K562 (cell line): Measurements from ENCODE around the gene PAEP. TPM values are rescaled to one million over a fixed set of nuclear protein-coding genes. Genes with fewer than 3 reads are reported as not detected.

ENCODE experiments used
- ATAC-seq: fragments of 200-7000 bp; cut with Tn5 transposase; 3 replicates; pipeline ENCODE4 v1.9.1; 2020; ENCODE audit warnings: moderate library complexity
- BruUV-seq: library from RNA; stranded (reverse); fragments of 400-500 nt; replicated peaks from 2 replicates; lab custom pipeline; 2021; lab: Mats Ljungman, UMichigan
- CTCF ChIA-PET: fragments of 300-600 bp; formaldehyde crosslinking; extraction: SDS; loops from one replicate; lab custom pipeline; 2021; ENCODE audit warnings: low intra/inter-chr PET ratio; lab: Yijun Ruan, JAX
- POLR2A ChIA-PET: fragments of 300-600, 350-650 bp; sonication (Branson Sonifier 250); formaldehyde crosslinking; extraction: SDS; loops from one replicate; lab custom pipeline; 2021; ENCODE audit warnings: antibody characterized with exemption, inconsistent platforms; lab: Yijun Ruan, JAX
- DNase-seq, 4 experiments: peaks; one replicate each; pipeline versions ENCODE4 v3.0.0 to v3.0.0-alpha.2; 2011 to 2018; ENCODE audit warnings: low spot score in 3 of 4, mixed read lengths in 3 of 4; ENCODE audit errors: extremely low read depth in 1 of 4
- FAIRE-seq: peaks from 2 replicates; lab custom pipeline; 2011; peaks lifted over from hg19 to GRCh38; lab: Jason Lieb, UNC
- H2AFZ ChIP-seq: 2 replicates; pipeline ENCODE4 v1.6.0; 2011; ENCODE audit warnings: low read depth, low read length, control low read depth, inconsistent platforms
- H3K27ac ChIP-seq: fragments of 200-600 bp; 3 replicates; pipeline ENCODE4 v1.8.0; 2011; ENCODE audit warnings: low read depth, mild to moderate bottlenecking, control low read depth, inconsistent platforms, low read length, moderate library complexity, mixed read lengths; ENCODE audit errors: extremely low read depth
- H3K27me3 ChIP-seq, 2 experiments: fragments of 300-600 bp in 1 of 2; 2 replicates in 1 of 2; 3 replicates in 1 of 2; pipeline versions ENCODE4 v1.6.0 to v1.8.0; 2011; ENCODE audit warnings: inconsistent platforms in 2 of 2, low read length in 2 of 2, mild to moderate bottlenecking in 1 of 2, mixed read lengths in 1 of 2, moderate library complexity in 1 of 2; ENCODE audit not compliant: control insufficient read depth in 2 of 2, insufficient read depth in 2 of 2
- H3K36me3 ChIP-seq: fragments of 300-600 bp; 3 replicates; pipeline ENCODE4 v1.8.0; 2011; ENCODE audit warnings: mild to moderate bottlenecking, low read length, inconsistent platforms; ENCODE audit not compliant: control insufficient read depth, insufficient read depth
- H3K4me1 ChIP-seq, 2 experiments: fragments of 200-600 bp in 1 of 2; replicated peaks in 1 of 2; 2 replicates in 1 of 2; 3 replicates in 1 of 2; pipeline versions ENCODE4 v1.5.1 to v1.8.0; 2011; ENCODE audit warnings: inconsistent platforms in 2 of 2, low read length in 2 of 2, mild to moderate bottlenecking in 1 of 2, mixed read lengths in 1 of 2, moderate library complexity in 1 of 2; ENCODE audit not compliant: control insufficient read depth in 2 of 2, insufficient read depth in 2 of 2
- H3K4me2 ChIP-seq: 2 replicates; pipeline ENCODE4 v1.6.1; 2011; ENCODE audit warnings: low read length, control low read depth, inconsistent platforms, mixed read lengths; ENCODE audit not compliant: insufficient read depth
- H3K4me3 ChIP-seq: fragments of 200-600 bp; sonication (generic), shearing (Covaris generic); 2 replicates; pipeline ENCODE4 v1.5.1; 2016; ENCODE audit warnings: control low read depth, inconsistent platforms
- H3K79me2 ChIP-seq: fragments of 200-600 bp; 3 replicates; pipeline ENCODE4 v1.8.0; 2011; ENCODE audit warnings: low read length, inconsistent platforms; ENCODE audit not compliant: control insufficient read depth, insufficient read depth
- H3K9ac ChIP-seq, 2 experiments: 2 replicates each; pipeline versions ENCODE4 v1.6.0 to v1.6.1; 2011; ENCODE audit warnings: low read depth in 2 of 2, low read length in 2 of 2, control low read depth in 1 of 2, inconsistent platforms in 1 of 2, mild to moderate bottlenecking in 1 of 2, mixed read lengths in 1 of 2; ENCODE audit not compliant: insufficient read depth in 1 of 2
- H3K9me1 ChIP-seq: one replicate; pipeline ENCODE4 v1.6.0; 2011; ENCODE audit warnings: inconsistent platforms, mild to moderate bottlenecking, low read length, moderate library complexity; ENCODE audit not compliant: control insufficient read depth, insufficient read depth
- H3K9me3 ChIP-seq: replicated peaks from 2 replicates; pipeline ENCODE4 v1.5.1; 2011; ENCODE audit warnings: low read depth, low read length, inconsistent platforms; ENCODE audit not compliant: control insufficient read depth, insufficient read depth
- H4K20me1 ChIP-seq: replicated peaks from 2 replicates; pipeline ENCODE4 v1.6.1; 2011; ENCODE audit warnings: low read length, inconsistent platforms, mixed read lengths; ENCODE audit not compliant: control insufficient read depth, insufficient read depth
- CHD4 ChIP-seq: fragments of 200-600 bp; sonication (generic); IDR thresholded peaks from 3 replicates; pipeline ENCODE4 v1.6.1; 2012; ENCODE audit warnings: low read depth, mild to moderate bottlenecking, mixed read lengths, low read length, inconsistent platforms; ENCODE audit not compliant: insufficient read depth, insufficient replicate concordance, poor library complexity, severe bottlenecking
- MYBL2 ChIP-seq, 2 experiments: fragments of 450-650 bp in 1 of 2; sonication (generic) in 1 of 2; formaldehyde crosslinking in 1 of 2; IDR thresholded peaks; 2 replicates each; pipeline versions ENCODE4 v1.6.1 to v1.8.1; 2017 to 2022; ENCODE audit warnings: borderline replicate concordance in 1 of 2, inconsistent platforms in 1 of 2, low read depth in 1 of 2, mild to moderate bottlenecking in 1 of 2, missing genetic modification reagents in 1 of 2, moderate library complexity in 1 of 2
- POLR3G ChIP-seq: IDR thresholded peaks from 2 replicates; pipeline ENCODE4 v1.6.1; 2011; ENCODE audit not compliant: insufficient read length, insufficient replicate concordance; ENCODE audit errors: extremely low read depth
- TAF7 ChIP-seq: fragments of 450-650 bp; IDR thresholded peaks from 2 replicates; pipeline ENCODE4 v1.6.1; 2016; ENCODE audit warnings: missing genetic modification characterization, missing compliant biosample characterization
- TBP ChIP-seq: optimal IDR thresholded peaks from 2 replicates; pipeline ENCODE3; 2011; ENCODE audit warnings: low read depth, low read length, improper control_type of control experiment
- YBX1 ChIP-seq: fragments of 450-650 bp; IDR thresholded peaks from 2 replicates; pipeline ENCODE4 v1.7.1; 2016; ENCODE audit warnings: mild to moderate bottlenecking
- WGBS: fragments of 100-300 bp; shearing (Covaris generic); methylation state at CpG from one replicate; pipeline ENCODE4 v1.1.6; 2016; ENCODE audit warnings: low coverage, mixed read lengths; ENCODE audit not compliant: insufficient coverage; ENCODE audit errors: missing lambda C conversion rate; 5-methylcytosine and 5-hydroxymethylcytosine counted together
- in situ Hi-C: fragments of 300-500 bp; cut with MboI; formaldehyde crosslinking; loops from 4 replicates; pipeline ENCODE4 v1.15.0; 2018; ENCODE audit warnings: inconsistent platforms, mixed read lengths
- intact Hi-C: fragments of 100-400 bp; cut with micrococcal nuclease; formaldehyde crosslinking; loops from 2 replicates; pipeline ENCODE4 v1.14.2; 2022
- polyA plus RNA-seq, 8 experiments: library from polyadenylated mRNA; depleted of rRNA in 4 of 8; stranded (reverse) in 5 of 8; unstranded in 3 of 8; fragments of >200 nt; fragmentation: Nextera tagmentation in 2 of 8; fragmentation: Illumina TruSeq in 1 of 8; extraction: Ambion mirVana in 2 of 8; extraction: Trizol in 1 of 8; gene quantifications; 2 replicates each; pipeline versions ENCODE4 v1.2.1 to v1.2.3, GENCODE V29; 2011 to 2014; ENCODE audit warnings: inconsistent platforms in 1 of 8, missing spikeins in 1 of 8
- total RNA-seq, 7 experiments: library from RNA; depleted of rRNA in 6 of 7; stranded (reverse); fragments of >200 nt in 6 of 7; fragmentation: Illumina TruSeq in 2 of 7; extraction: Trizol in 2 of 7; gene quantifications; 2 replicates each; pipeline versions ENCODE4 v1.2.1 to v1.2.3, GENCODE V29; 2011 to 2021; ENCODE audit warnings: low replicate concordance in 1 of 7
- TF ChIP-seq, protein P1 (sequence below): sonication (generic); formaldehyde crosslinking; IDR thresholded peaks from 2 replicates; pipeline ENCODE4 v1.8.0; 2022; ENCODE audit warnings: mild to moderate bottlenecking, missing genetic modification reagents

PAEP gene
- total and polyA plus RNA-seq, 9 of the 15 experiments (the other 6 are each of a cell fraction or from before 2014, with no cell fraction given) = 0.22 to 4.5 (median 0.58) TPM

DNA sequence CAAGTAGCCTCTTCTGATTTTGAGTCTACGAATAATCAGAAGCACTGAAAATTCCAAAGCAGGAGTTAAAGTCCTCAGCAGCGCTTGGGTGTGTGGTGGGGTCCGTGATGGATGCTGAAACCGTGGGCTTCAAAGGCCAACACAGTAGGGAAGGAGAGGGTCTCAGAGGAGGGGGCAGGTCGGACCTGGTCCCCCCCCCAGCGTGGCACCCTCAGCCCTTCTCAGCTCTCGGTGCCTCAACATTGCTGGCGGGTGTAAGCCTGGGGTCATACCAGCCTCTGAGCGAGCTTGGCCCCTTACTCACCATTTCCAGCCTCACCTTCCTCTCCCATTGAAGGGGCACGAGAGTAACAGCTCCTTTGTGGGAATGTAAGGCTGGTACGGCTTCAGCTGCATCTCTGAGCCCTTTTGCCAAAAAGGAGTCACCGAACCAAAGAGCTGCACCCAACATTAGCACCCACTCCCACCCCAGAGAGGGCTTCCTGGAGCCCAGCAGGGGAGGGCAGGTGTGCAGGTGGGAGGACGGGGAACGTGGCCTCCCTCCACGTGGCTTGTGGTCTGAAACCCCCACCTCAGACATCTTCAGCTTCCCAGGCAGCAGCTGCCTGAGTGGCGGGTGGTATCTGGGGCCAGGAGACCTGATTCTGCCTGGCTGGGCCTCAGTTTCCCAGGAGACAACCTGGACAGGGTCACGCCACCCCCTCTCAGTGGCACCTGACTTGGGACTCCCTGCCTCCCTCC lies 47.0 kb upstream of the PAEP start:
- FAIRE-seq (no peak), ATAC-seq (no peak), DNase-seq (no peak)
- intact Hi-C loops (no loop called here), in situ Hi-C loops (no loop called here)
- ChIA-PET CTCF (no interaction called here), POLR2A (interaction anchor here (0.6 to 1.5 kb wide), 2 partner anchors 9 to 730 kb away, joined by 3 to 9 read pairs; no protein-coding TSS in a partner anchor)
- H2AFZ ChIP-seq = no peak overlapping the region
- no peak overlapping the region for H3K27ac ChIP-seq
- no peak overlapping the region; a peak in 1 of 4 replicates for H3K9ac ChIP-seq
- 0 out of 5 replicates have a peak, but pooled peaks cover 0 to 2% of the 10 kb centered on the region in 2 experiments for H3K27me3 ChIP-seq
- no TSS peak for BruUV-seq
- H3K9me1 ChIP-seq = no peaks in the 10 kb centered on the region
- TF ChIP-seq POLR3G (no peak), TBP (no peak), MYBL2 (IDR thresholded peaks at IDR 0.05; ENCODE audit: low read depth) (no peak), MYBL2 (CRISPR knock-in tag; IDR thresholded peaks at IDR 0.05; ENCODE audit: borderline replicate concordance) (no peak), CHD4 (no peak), TAF7 (tag) (no peak), YBX1 (no peak)
- TF ChIP-seq, protein P1, sequence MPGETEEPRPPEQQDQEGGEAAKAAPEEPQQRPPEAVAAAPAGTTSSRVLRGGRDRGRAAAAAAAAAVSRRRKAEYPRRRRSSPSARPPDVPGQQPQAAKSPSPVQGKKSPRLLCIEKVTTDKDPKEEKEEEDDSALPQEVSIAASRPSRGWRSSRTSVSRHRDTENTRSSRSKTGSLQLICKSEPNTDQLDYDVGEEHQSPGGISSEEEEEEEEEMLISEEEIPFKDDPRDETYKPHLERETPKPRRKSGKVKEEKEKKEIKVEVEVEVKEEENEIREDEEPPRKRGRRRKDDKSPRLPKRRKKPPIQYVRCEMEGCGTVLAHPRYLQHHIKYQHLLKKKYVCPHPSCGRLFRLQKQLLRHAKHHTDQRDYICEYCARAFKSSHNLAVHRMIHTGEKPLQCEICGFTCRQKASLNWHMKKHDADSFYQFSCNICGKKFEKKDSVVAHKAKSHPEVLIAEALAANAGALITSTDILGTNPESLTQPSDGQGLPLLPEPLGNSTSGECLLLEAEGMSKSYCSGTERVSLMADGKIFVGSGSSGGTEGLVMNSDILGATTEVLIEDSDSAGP (CRISPR knock-in tag) = no peak
- no peaks in the 10 kb centered on the region for H3K36me3 ChIP-seq
- no peaks in the 10 kb centered on the region for H4K20me1 ChIP-seq
- 43% methylated on average over 9 of the region's 17 CpGs for WGBS
- no peak overlapping the region for H3K4me2 ChIP-seq
- peaks cover 22% of the 10 kb centered on the region in 2 experiments for H3K4me1 ChIP-seq
- H3K4me3 ChIP-seq = no peak overlapping the region
- no peaks in the 10 kb centered on the region for H3K79me2 ChIP-seq
- H3K9me3 ChIP-seq = no peaks in the 10 kb centered on the region
